Astrocyte of the spinal cord (primary cell): ENCODE results near the gene PHTF2.

ENCODE experiments used
- DNase-seq: peaks from one replicate; pipeline ENCODE4 v3.0.0; 2011; ENCODE audit warnings: low read depth, low spot score
- H3K4me3 ChIP-seq: 2 replicates; pipeline ENCODE4 v1.5.1; 2011; ENCODE audit warnings: low read depth, mild to moderate bottlenecking, low read length, moderate library complexity
- in situ Hi-C: cut with HindIII; loops from 2 replicates; pipeline ENCODE4 v1.10.0; 2017; ENCODE audit warnings: low sequenced_read_pairs
- TF ChIP-seq, protein P1 (sequence below): IDR thresholded peaks from 2 replicates; pipeline ENCODE4 v1.5.1; 2012; ENCODE audit warnings: low read depth, mild to moderate bottlenecking, low read length, inconsistent platforms

PHTF2 gene

GRCh38 chr7:77824636-77825035, 26.1 kb downstream of the PHTF2 start:
- H3K4me3 ChIP-seq: no peak overlapping the region
- in situ Hi-C loops: no loop called here
- DNase-seq: no peak
- TF ChIP-seq, protein P1, sequence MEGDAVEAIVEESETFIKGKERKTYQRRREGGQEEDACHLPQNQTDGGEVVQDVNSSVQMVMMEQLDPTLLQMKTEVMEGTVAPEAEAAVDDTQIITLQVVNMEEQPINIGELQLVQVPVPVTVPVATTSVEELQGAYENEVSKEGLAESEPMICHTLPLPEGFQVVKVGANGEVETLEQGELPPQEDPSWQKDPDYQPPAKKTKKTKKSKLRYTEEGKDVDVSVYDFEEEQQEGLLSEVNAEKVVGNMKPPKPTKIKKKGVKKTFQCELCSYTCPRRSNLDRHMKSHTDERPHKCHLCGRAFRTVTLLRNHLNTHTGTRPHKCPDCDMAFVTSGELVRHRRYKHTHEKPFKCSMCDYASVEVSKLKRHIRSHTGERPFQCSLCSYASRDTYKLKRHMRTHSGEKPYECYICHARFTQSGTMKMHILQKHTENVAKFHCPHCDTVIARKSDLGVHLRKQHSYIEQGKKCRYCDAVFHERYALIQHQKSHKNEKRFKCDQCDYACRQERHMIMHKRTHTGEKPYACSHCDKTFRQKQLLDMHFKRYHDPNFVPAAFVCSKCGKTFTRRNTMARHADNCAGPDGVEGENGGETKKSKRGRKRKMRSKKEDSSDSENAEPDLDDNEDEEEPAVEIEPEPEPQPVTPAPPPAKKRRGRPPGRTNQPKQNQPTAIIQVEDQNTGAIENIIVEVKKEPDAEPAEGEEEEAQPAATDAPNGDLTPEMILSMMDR: no peak

GRCh38 chr7:77825131-77825530, 26.6 kb downstream of the PHTF2 start:
- in situ Hi-C loops: no loop called here
- TF ChIP-seq, protein P1: no peak
- H3K4me3 ChIP-seq: no peak overlapping the region
- DNase-seq: no peak

- no peak overlapping the region for H3K4me3 ChIP-seq
- TF ChIP-seq, protein P1: no peak
- DNase-seq: no peak
- in situ Hi-C loops: no loop called here
These were observed 27.7 kb downstream of the PHTF2 start for GRCh38 chr7:77826300-77826699.

- H3K4me3 ChIP-seq: no peak overlapping the region
- TF ChIP-seq, protein P1: no peak
- DNase-seq: no peak
- in situ Hi-C loops: no loop called here
These were observed 29.4 kb downstream of the PHTF2 start for GRCh38 chr7:77827999-77828398.

DNA sequence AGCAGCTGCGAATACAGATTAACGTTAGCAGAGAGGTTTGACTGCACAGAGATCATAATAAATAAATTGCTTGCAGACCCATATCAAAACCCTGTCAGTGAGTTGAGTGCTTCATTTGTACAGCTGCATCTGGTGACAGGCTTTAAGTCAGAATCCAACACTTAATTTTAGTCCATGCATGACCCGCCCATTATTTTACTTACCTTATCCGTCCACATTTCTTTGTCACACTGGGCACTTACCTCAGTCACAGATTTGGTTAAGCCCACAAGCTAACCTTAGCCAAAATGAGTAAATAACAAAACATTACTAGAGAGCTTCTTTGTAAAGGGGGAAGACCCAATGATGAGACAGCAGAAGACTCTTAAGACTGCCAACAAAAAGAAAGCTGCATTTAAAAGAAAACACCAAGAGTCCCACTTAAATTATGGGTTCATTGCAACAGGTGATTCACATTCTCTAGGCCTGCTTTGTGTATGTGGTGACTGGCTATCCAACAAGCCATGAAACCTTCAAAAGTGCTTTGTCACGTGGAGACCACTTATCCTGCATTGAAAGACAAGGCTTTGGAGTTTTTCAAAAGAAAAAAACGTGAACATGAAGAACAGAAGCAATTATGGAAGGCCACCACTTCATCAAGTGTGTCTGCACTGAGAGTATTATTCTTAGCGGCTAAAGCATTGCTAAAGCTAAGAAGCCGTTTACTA, 32.2 kb downstream of the PHTF2 start:
- TF ChIP-seq, protein P1: no peak
- no peak for DNase-seq
- in situ Hi-C loops: no loop called here
- H3K4me3 ChIP-seq: no peak overlapping the region

DNA sequence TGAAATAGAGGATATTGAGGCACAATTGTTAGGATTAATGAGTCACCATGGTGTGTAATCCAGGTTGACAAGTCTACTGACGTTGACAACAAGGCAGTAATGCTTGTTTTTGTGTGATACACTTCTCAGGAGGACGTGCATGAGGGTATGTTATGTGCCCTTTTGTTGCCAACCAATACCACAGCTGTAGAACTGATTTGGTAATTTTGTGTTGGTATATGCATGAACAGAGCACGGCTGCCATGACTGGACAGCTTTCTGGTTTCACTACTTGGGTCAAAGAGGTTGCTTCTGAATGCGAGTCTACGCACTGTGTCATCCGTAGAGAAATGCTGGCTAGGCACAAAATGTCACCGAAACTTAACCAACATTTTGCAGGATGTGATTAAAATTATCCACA, 32.9 kb downstream of the PHTF2 start:
- DNase-seq: no peak
- TF ChIP-seq, protein P1: no peak
- in situ Hi-C loops: no loop called here
- H3K4me3 ChIP-seq: no peak overlapping the region

GRCh38 chr7:77831953-77832352, 33.4 kb downstream of the PHTF2 start:
- TF ChIP-seq, protein P1: no peak
- in situ Hi-C loops: no loop called here
- DNase-seq: no peak
- no peak overlapping the region for H3K4me3 ChIP-seq
